DND-41 (cell line): ENCODE data around the gene KIF26A.

Source experiments
- ATAC-seq: fragments of 200-7000 bp; cut with Tn5 transposase; 3 replicates; pipeline ENCODE4 v1.9.1; 2021; ENCODE audit warnings: low read depth; ENCODE audit not compliant: insufficient read depth
- DNase-seq: peaks from one replicate; pipeline ENCODE4 v3.0.0-alpha.2; 2020
- H2AFZ ChIP-seq: 2 replicates; pipeline ENCODE4 v1.6.0; 2012; ENCODE audit warnings: low read depth, low read length
- H3K27ac ChIP-seq: 2 replicates; pipeline ENCODE4 v1.5.1; 2012; ENCODE audit warnings: low read length, inconsistent platforms
- H3K27me3 ChIP-seq: fragments of 200-600 bp; sonication (generic); 2 replicates; pipeline ENCODE4 v1.6.0; 2012; ENCODE audit warnings: low read length, mild to moderate bottlenecking, inconsistent platforms; ENCODE audit not compliant: insufficient read depth, poor library complexity
- H3K36me3 ChIP-seq: 2 replicates; pipeline ENCODE4 v1.5.1; 2012; ENCODE audit warnings: low read length, inconsistent platforms; ENCODE audit not compliant: insufficient read depth
- H3K4me1 ChIP-seq: 2 replicates; pipeline ENCODE4 v1.5.1; 2012; ENCODE audit warnings: mild to moderate bottlenecking, low read length; ENCODE audit not compliant: insufficient read depth
- H3K4me2 ChIP-seq: 2 replicates; pipeline ENCODE4 v1.6.0; 2012; ENCODE audit warnings: mild to moderate bottlenecking, moderate library complexity, low read length, inconsistent platforms; ENCODE audit not compliant: insufficient read depth
- H3K4me3 ChIP-seq, 2 experiments: fragments of 200-600 bp in 1 of 2; shearing (Covaris generic) in 1 of 2; 2 replicates each; pipeline ENCODE4 v1.5.1; 2012 to 2016; ENCODE audit warnings: inconsistent platforms in 2 of 2, low read length in 2 of 2, mild to moderate bottlenecking in 2 of 2, low read depth in 1 of 2, moderate library complexity in 1 of 2
- H3K79me2 ChIP-seq: 2 replicates; pipeline ENCODE4 v1.6.0; 2012; ENCODE audit warnings: low read length, inconsistent platforms; ENCODE audit not compliant: insufficient read depth
- H3K9ac ChIP-seq: 2 replicates; pipeline ENCODE4 v1.6.0; 2012; ENCODE audit warnings: low read depth, mild to moderate bottlenecking, inconsistent platforms, low read length, moderate library complexity
- H3K9me3 ChIP-seq: 2 replicates; pipeline ENCODE4 v1.5.1; 2012; ENCODE audit warnings: low read length, moderate library complexity, mild to moderate bottlenecking, inconsistent platforms; ENCODE audit not compliant: insufficient read depth, severe bottlenecking
- H4K20me1 ChIP-seq: 2 replicates; pipeline ENCODE4 v1.6.0; 2012; ENCODE audit warnings: low read length; ENCODE audit not compliant: insufficient read depth
- CTCF ChIP-seq: IDR thresholded peaks from 2 replicates; pipeline ENCODE4 v1.5.1; 2012; ENCODE audit warnings: borderline replicate concordance, low read length, moderate library complexity, mild to moderate bottlenecking; ENCODE audit not compliant: poor library complexity, severe bottlenecking; ENCODE audit errors: extremely low read depth
- EZH2 ChIP-seq: IDR thresholded peaks from 3 replicates; pipeline ENCODE4 v1.6.1; 2012; ENCODE audit warnings: borderline replicate concordance, low read depth, mild to moderate bottlenecking, moderate library complexity, low read length, inconsistent platforms; ENCODE audit not compliant: severe bottlenecking

The KIF26A gene

DNA sequence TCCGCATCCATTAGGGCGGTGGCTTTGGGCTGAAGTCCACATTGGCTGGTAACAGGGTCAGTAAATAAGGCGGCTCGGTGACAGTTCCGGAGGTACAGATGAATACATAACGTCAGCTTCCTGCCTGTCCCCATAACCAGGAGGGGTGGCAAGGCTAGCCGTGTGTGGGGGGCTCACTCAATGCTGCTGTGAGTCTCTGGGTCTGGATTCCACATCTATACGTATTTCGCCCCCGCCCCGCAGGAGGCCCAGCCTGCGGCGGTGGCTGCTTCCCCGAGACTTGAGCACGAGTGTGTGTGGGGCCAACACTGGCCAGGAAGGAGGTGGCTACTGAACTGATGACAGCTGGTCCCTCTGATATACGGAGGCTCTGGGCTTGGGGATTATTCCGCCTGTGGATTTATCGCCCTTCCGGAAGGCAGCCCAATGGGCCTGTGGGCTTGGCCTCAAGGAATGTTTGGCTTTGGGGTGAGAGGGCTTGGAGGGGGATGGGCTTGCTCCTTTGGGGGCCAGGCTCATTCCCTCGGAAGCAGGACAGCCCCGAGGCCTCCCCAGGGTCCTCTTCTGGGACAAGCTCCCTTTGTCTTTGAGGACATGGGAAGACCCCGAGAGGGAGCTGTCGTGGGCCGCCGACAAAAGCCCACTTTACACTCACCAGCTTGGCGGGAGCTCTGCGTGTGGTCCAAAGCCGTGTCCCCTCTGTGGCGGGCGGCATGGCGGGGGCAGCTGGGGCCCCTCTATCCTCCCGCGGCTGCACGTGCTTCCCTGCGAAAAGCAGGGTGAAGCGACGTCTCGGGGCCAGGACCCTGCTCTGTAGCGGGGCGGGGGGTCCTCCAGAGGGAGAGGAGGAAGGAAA, 82.1 kb downstream of the KIF26A start:
- Histone ChIP-seq H3K9me3 (no peaks in the 10 kb centered on the region), H3K4me2 (no peak overlapping the region), H3K27me3 (peaks cover 4% of the 10 kb centered on the region), H3K27ac (no peak overlapping the region), H3K36me3 (no peaks in the 10 kb centered on the region), H3K79me2 (no peaks in the 10 kb centered on the region), H3K4me3 (no peak overlapping the region), H4K20me1 (peaks cover 7% of the 10 kb centered on the region; the same call in 1 of the 2 replicates), H3K9ac (no peak overlapping the region), H3K4me1 (no peaks in the 10 kb centered on the region), H2AFZ (no peak overlapping the region)
- TF ChIP-seq CTCF (no peak), EZH2 (no peak)
- DNase-seq (no peak), ATAC-seq (no peak)

DNA sequence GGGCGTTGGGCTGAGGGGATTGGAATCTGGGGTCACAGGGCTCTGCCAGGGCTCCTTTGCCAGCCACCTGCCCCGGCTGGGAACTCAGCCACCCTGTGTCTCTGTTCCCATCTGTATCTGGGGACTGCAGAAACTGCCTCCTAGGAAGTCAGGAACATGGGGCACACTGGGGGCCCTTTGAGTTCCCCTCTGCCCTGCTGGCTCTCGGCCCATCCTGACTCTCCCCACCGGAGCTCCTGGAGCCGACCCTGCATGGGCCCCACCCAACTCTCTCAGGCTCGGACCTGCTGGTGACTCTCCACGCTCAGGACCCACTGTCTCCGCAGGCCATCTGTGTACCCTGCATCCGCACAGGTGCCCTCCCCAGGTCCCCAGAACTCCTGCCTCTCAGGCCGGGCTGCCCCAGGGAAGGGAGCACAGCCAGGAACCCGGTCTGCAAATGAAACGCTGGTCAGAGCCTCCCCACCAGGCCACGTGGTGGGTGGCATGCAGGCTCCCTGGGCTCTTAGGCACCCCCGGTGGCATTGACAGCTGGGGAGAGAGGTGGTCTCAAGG, 82.8 kb downstream of the KIF26A start:
- no peak overlapping the region for H2AFZ ChIP-seq

DNA sequence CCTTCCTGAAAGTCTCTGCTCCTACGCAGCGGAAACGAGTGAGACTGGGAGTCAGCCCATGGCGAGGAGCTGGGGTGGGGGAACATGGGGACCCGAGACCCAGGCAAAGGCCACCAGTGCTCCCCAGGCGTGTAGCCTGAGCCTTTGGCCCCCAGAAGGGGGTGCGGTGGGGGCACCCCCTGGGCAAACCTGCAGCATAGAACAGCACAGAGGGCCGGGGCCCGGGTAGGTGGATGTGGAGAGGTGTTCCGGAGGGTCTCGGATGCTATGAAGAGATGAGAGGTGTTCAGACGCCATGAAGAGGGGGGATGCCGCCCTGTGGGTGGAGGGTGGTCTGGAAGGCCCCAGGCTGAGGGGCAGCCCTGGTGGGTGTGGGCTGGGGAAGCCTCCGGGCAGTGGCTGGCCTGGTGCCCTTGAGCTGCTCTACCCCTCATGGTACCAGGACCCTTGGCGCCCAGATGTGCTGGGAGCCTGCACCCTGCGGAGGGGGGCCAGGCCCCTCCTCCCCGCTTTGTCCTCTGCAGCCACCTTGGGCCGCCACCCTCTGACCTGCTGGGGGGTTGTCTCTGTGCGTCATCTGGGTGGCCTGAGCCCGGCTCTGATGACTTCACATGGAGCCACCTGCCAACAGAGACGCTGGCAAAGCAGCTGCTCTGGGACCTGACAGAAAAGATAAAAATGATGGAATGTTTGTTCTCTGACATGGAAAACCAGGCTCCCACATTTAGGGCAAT, 83.4 kb downstream of the KIF26A start:
- Histone ChIP-seq H2AFZ (no peak overlapping the region), H3K9me3 (no peaks in the 10 kb centered on the region), H3K4me1 (no peaks in the 10 kb centered on the region), H3K4me3 (no peak overlapping the region), H3K9ac (no peak overlapping the region), H4K20me1 (peaks cover 7% of the 10 kb centered on the region; the same call in 1 of the 2 replicates), H3K27me3 (peaks cover 4% of the 10 kb centered on the region), H3K36me3 (no peaks in the 10 kb centered on the region), H3K27ac (no peak overlapping the region), H3K4me2 (no peak overlapping the region), H3K79me2 (no peaks in the 10 kb centered on the region)
- no peak for ATAC-seq
- TF ChIP-seq EZH2 (no peak), CTCF (no peak)
- no peak for DNase-seq

More for the DNA sequence above, 82.8 kb downstream of the KIF26A start:
- peaks cover 7% of the 10 kb centered on the region; the same call in 1 of the 2 replicates for H4K20me1 ChIP-seq
- TF ChIP-seq EZH2 (no peak), CTCF (no peak)
- H3K9ac ChIP-seq: no peak overlapping the region
- H3K4me1 ChIP-seq: no peaks in the 10 kb centered on the region
- H3K36me3 ChIP-seq: no peaks in the 10 kb centered on the region
- no peak for ATAC-seq
- no peak overlapping the region for H3K27ac ChIP-seq
- H3K27me3 ChIP-seq: peaks cover 4% of the 10 kb centered on the region
- no peak overlapping the region for H3K4me2 ChIP-seq
- no peaks in the 10 kb centered on the region for H3K9me3 ChIP-seq
- no peak overlapping the region for H3K4me3 ChIP-seq
- no peak for DNase-seq
- H3K79me2 ChIP-seq: no peaks in the 10 kb centered on the region
